Measurements from ENCODE around the gene BCL2L13.

- peak in 1 of 11 experiments; percentile 13 for TF ChIP-seq CTCF (IDR thresholded peaks at IDR 0.05 in 8 of 11, conservative IDR thresholded peaks at IDR 0.05 in 3 of 11)
- no peak for TF ChIP-seq POLR2A (IDR thresholded peaks at IDR 0.05)
- peak; percentile 65 to 84 (median 70) for TF ChIP-seq POLR2AphosphoS5 (IDR thresholded peaks at IDR 0.05)
These were observed 138.6 kb downstream of the BCL2L13 start for GRCh38 chr22:17777005-17777716.

Data from spleen (tissue), 7 donors.